NB4 (cell line): ENCODE measurements around the gene QRFPR.
A peak's percentile ranks its signal among the peaks of the same experiment; 100 is the strongest.
"Not testable (repeated sequence)": the region's sequence is repeated elsewhere in the genome, so short reads cannot be mapped to it uniquely, and the experiment has no call there.

Experiments
- DNase-seq: peaks from one replicate; pipeline ENCODE4 v3.0.0; 2010; ENCODE audit warnings: low read depth
- H3K4me3 ChIP-seq: one replicate; pipeline ENCODE4 v1.5.1; 2011; ENCODE audit warnings: mild to moderate bottlenecking, low read depth, low read length, moderate library complexity
- MYC ChIP-seq: IDR thresholded peaks from 2 replicates; pipeline ENCODE4 v1.6.1; 2011; ENCODE audit warnings: low read depth, low read length
- POLR2A ChIP-seq: IDR thresholded peaks from 2 replicates; pipeline ENCODE4 v1.6.1; 2011; ENCODE audit warnings: mild to moderate bottlenecking; ENCODE audit not compliant: insufficient read length; ENCODE audit errors: extremely low read depth
- TF ChIP-seq, protein P1 (sequence below): IDR thresholded peaks from 2 replicates; pipeline ENCODE4 v1.6.1; 2011; ENCODE audit warnings: low read depth, low read length
- TF ChIP-seq, protein P2 (sequence below): IDR thresholded peaks from one replicate; pipeline ENCODE4 v1.5.1; 2012; ENCODE audit warnings: low read depth, low read length

Gene QRFPR

DNA sequence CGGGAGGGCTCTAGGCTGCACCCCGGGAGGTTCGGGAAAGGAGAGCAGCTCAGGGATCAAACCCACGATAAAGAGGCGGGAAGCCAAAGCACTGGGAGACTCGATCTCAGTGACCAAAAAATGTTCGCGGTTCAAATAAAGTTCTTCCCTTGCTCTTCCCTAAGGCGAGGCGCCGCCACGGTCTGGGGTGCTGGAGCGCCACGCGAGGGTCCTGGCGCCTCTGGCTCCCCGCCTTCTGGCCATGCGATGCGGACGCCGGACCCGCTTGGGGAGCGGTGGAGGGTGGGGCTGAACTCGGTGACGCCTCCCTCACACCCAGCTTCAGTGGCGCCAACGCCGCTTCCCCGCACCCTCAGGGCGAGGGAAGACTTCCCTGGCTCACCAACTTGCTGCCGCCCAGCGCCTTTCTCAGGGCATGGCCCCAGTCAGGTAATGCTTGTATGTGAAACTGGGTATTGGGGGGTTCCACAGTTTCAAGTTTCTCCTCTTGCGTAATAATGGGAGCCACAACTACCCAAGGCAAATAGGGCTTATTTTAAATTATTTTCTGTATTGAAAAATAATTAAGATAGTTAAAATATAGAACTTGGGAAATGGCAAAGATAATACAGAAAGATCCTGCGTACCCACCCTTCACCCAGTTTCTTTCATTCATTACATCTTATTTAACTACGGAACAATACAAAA, at the start of gene QRFPR:
Gene QRFPR, minus strand, starts transcription at position 243 of the 687 bp plus-strand sequence. CDS start 371 bp downstream, outside the sequence.
- no peak within 1 kb of the TSS for H3K4me3 ChIP-seq
- no peak for TF ChIP-seq MYC
- DNase-seq = no peak

DNA sequence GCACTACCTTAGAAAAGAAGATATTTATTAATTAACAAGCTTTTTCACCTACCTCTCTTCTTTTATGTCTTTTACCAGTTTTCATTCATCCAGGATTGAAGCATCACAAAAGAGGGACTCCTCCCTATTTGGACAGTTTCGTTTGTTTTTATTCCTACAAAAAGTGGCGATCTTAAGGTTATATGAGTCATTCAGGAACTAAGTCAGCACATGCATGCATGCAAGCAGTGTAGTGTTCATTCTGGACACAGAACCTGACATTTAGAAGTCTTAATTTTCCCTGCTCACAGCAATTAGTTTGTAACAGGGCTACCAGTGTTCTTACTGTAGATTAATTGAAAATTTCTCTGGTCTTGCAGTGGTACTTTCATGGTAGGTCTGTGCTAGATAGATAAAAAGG, 47.9 kb upstream of the QRFPR start:
- no peak for TF ChIP-seq POLR2A
- TF ChIP-seq, protein P1, sequence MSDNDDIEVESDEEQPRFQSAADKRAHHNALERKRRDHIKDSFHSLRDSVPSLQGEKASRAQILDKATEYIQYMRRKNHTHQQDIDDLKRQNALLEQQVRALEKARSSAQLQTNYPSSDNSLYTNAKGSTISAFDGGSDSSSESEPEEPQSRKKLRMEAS = no peak
- TF ChIP-seq, protein P2, sequence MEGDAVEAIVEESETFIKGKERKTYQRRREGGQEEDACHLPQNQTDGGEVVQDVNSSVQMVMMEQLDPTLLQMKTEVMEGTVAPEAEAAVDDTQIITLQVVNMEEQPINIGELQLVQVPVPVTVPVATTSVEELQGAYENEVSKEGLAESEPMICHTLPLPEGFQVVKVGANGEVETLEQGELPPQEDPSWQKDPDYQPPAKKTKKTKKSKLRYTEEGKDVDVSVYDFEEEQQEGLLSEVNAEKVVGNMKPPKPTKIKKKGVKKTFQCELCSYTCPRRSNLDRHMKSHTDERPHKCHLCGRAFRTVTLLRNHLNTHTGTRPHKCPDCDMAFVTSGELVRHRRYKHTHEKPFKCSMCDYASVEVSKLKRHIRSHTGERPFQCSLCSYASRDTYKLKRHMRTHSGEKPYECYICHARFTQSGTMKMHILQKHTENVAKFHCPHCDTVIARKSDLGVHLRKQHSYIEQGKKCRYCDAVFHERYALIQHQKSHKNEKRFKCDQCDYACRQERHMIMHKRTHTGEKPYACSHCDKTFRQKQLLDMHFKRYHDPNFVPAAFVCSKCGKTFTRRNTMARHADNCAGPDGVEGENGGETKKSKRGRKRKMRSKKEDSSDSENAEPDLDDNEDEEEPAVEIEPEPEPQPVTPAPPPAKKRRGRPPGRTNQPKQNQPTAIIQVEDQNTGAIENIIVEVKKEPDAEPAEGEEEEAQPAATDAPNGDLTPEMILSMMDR = no peak
- no peak for DNase-seq
- H3K4me3 ChIP-seq = no peak overlapping the region

DNA sequence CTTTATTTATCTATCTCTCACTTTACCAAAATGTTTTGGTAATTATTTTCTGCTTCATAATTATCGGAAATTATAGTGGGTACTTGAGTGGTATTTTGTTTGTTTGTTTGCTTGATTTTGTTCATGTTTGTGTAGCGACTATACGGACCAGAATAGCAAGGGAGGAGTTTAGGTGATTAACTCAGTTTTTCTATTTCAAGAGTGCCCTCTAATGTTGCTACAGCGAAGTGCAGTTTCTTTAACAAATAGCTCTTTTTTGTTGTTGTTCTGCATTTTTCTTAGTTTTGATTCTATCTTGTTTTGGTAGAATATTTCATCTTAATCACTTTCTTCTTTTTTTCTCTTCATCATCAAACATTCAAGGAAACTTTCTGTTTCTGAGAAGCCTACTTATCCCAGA, 40.8 kb upstream of the QRFPR start:
- DNase-seq = peak; percentile 37
- TF ChIP-seq POLR2A (no peak), MYC (no peak)
- TF ChIP-seq, protein P2 = peak; percentile 31

DNA sequence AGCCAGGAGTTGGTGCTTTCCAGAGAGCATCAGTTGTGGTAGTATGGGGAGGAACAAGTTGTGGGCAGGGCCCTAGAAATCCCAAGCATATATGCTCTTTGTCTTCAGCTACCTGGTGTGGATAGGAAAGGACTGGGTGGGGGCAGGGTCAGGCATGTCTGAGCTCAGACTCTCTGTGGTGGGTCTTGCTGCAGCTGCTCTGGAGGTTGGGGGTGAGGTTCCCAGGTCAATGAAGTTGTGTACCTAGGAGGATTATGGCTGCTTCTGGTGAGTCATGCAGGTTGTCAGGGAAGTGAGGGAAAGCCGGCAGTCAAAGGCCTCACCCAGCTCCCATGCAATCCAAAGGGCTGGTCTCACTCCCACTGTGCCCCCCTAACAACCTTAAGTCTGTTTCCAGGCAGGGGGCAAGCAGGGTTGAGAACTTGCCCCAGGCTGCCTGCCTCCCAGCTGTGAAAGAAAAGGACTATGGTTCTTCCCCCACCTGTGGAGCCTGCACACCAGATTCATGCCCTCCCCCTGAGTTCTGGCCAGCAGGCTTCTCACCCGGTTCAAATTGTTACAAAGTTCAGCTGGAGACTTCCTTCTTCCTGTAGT, 30.4 kb upstream of the QRFPR start:
- no peak overlapping the region for H3K4me3 ChIP-seq
- DNase-seq = no peak
- TF ChIP-seq MYC (no peak), POLR2A (no peak)
- TF ChIP-seq, protein P1 = no peak
- TF ChIP-seq, protein P2 = no peak

More for the DNA sequence above, 40.8 kb upstream of the QRFPR start:
- H3K4me3 ChIP-seq = no peak overlapping the region

DNA sequence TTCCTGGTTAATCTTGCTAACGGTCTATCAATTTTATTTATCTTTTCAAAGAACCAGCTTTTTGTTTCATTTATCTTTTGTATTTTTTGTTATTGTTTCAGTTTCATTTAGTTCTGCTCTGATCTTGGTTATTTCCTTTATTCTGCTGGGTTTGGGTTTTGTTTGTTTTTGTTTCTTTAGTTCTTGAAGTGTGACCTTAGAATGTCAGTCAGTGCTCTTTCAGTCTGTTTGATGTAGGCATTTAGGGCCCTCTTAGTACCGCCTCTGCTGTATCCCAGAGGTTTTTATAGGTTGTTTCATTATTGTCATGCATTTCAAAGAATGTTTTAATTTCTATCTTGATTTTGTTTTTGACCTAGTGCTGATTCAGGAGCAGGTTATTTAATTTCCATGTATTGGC, 27.7 kb upstream of the QRFPR start:
- not testable (repeated sequence) for H3K4me3 ChIP-seq

DNA sequence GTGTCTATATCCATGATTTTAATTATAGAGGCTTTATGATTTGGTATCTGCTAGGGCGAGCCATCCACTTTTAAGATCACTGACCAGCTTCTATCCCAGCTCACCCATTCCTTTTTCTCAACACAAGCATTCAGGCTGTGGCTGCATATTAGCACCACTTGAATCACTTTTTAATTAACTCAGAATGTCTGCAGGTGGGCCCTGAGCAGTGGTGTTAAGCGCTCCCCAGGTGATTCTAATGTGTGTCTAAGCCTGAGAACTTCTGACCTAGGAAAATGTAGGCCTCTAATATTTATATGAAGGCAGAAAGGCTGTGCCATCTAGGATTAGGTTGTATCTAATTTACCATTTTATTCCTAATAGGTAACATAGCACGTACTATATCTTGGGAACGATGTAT, 19.8 kb upstream of the QRFPR start:
- TF ChIP-seq, protein P1 = no peak
- H3K4me3 ChIP-seq = no peak overlapping the region
- DNase-seq = no peak

More for the DNA sequence above, 27.7 kb upstream of the QRFPR start:
- not testable (repeated sequence) for DNase-seq

DNA sequence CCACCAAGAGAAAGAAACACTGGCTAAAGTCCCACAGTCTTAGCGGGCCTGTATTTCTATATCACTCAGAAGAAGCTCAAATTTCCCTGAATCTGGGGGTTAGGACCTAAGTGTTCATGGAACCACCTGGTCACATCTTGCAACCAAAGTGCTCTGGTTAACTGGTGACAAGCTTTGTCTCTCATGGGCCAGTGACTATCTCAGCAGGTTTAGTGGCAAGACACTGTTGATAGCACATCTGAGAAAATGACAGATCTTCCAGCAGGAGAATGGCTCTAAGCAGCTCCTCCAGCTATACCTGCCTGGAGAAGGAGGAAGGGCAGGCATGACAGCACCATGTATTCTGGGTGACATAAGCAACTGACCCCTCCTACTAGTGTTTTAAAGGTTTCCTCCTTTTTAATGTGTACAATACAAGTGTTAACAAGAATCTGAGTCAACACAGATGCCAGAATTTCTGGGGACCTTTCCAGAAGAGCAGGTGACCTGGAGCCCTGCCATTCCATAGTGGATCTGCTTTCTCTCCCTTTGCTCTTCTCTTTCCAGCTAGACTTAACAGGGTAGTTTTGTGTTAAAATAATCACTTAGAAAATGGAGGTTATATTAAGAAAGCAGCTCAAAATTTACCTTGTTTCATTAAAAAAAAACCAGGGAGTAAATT, 17.3 kb upstream of the QRFPR start:
- H3K4me3 ChIP-seq = no peak overlapping the region
- TF ChIP-seq, protein P1 = no peak
- no peak for TF ChIP-seq MYC
- TF ChIP-seq, protein P2 = no peak
- no peak for TF ChIP-seq POLR2A
- no peak for DNase-seq
